ENCODE data around the gene ZNF236. TPM values are rescaled to one million over a fixed set of nuclear protein-coding genes. Genes with fewer than 3 reads are reported as not detected.

The ZNF236 gene
- total and polyA plus RNA-seq, 11 donors = 1.9 to 17.0 (median 10.4) TPM

- H3K27me3 ChIP-seq = no peaks in the 10 kb centered on the region
- WGBS, 4 donors = 90 to 93% (median 91%) methylated on average over 26 to 28 of the region's 28 CpGs
- no peaks in the 10 kb centered on the region for H3K9me3 ChIP-seq
- no peak for TF ChIP-seq POLR2A (IDR thresholded peaks at IDR 0.05)
- no peak for TF ChIP-seq CTCF (IDR thresholded peaks at IDR 0.05)
- H3K36me3 ChIP-seq = peaks cover 0 to 66% (median 46%) of the 10 kb centered on the region in 9 donors
- H3K4me1 ChIP-seq = peaks cover 0 to 25% (median 16%) of the 10 kb centered on the region in 12 donors
- no peak overlapping the region for H3K4me3 ChIP-seq
- ATAC-seq (no peak), DNase-seq (no peak)
- intact Hi-C loops (cut with DNase I) = no loop called here
- H3K27ac ChIP-seq = no peak overlapping the region
Measured at GRCh38 chr18:76955524-76956170, 133.3 kb downstream of the ZNF236 start.

- Histone ChIP-seq H3K4me1 (peaks cover 0 to 25% (median 16%) of the 10 kb centered on the region in 12 donors), H3K36me3 (peaks cover 0 to 63% (median 47%) of the 10 kb centered on the region in 9 donors), H3K27ac (no peak overlapping the region), H3K9me3 (no peaks in the 10 kb centered on the region), H3K4me3 (no peak overlapping the region), H3K27me3 (no peaks in the 10 kb centered on the region)
- ATAC-seq = no peak
- 96 to 100% (median 98%) methylated on average over 6 to 11 of the region's 11 CpGs for WGBS, 4 donors
- DNase-seq = no peak
- intact Hi-C loops (cut with DNase I) = no loop called here
- TF ChIP-seq POLR2A (IDR thresholded peaks at IDR 0.05) = no peak
- TF ChIP-seq CTCF (IDR thresholded peaks at IDR 0.05) = no peak
Measured at GRCh38 chr18:76956648-76957047, 134.3 kb downstream of the ZNF236 start.

- intact Hi-C loops (cut with DNase I) = no loop called here
Measured at GRCh38 chr18:76957384-76958355, 135.3 kb downstream of the ZNF236 start.

More at GRCh38 chr18:76957384-76958355, 135.3 kb downstream of the ZNF236 start:
- DNase-seq = no peak
- Histone ChIP-seq H3K4me1 (peaks cover 0 to 25% (median 16%) of the 10 kb centered on the region in 12 donors), H3K9me3 (peaks cover 0 to 4% (median 0%) of the 10 kb centered on the region in 12 donors), H3K27ac (no peak overlapping the region), H3K27me3 (no peaks in the 10 kb centered on the region), H3K4me3 (no peak overlapping the region), H3K36me3 (peaks cover 0 to 54% (median 46%) of the 10 kb centered on the region in 9 donors)
- ATAC-seq = no peak
- 88 to 91% (median 89%) methylated on average over 17 to 18 of the region's 18 CpGs for WGBS, 4 donors
- TF ChIP-seq CTCF (IDR thresholded peaks at IDR 0.05) (no peak), POLR2A (IDR thresholded peaks at IDR 0.05) (no peak)
